CD4-positive, alpha-beta T cell treated with Interleukin-6 at 100 ng/mL for 8 hours (primary cell): Measurements from ENCODE around the gene SMYD2.

Experiments
- DNase-seq: peaks from one replicate; pipeline ENCODE4 v3.0.0-alpha.2; 2020; ENCODE audit warnings: mixed read lengths, low spot score

Gene SMYD2

GRCh38 chr1:214281021-214281719, at the start of gene SMYD2:
SMYD2 (plus strand) TSS chr1:214281159; CDS start chr1:214281255, 96 bp downstream.
- peak; percentile 64 for DNase-seq

- no peak for DNase-seq
Observed at GRCh38 chr1:214233856-214234634, 46.9 kb upstream of the SMYD2 start.

- DNase-seq, result no peak
Observed at GRCh38 chr1:214234635-214235025, 46.3 kb upstream of the SMYD2 start.

- no peak for DNase-seq
Observed at GRCh38 chr1:214236477-214236876, 44.5 kb upstream of the SMYD2 start.

GRCh38 chr1:214241060-214241459, 39.9 kb upstream of the SMYD2 start:
- DNase-seq, result no peak

GRCh38 chr1:214244252-214244651, 36.7 kb upstream of the SMYD2 start:
- DNase-seq, result no peak

- DNase-seq, result no peak
Observed at GRCh38 chr1:214244841-214245240, 36.1 kb upstream of the SMYD2 start.

GRCh38 chr1:214247501-214248041, 33.4 kb upstream of the SMYD2 start:
- DNase-seq, result no peak

GRCh38 chr1:214248311-214249085, 32.5 kb upstream of the SMYD2 start:
- DNase-seq, result no peak

GRCh38 chr1:214249651-214250050, 31.3 kb upstream of the SMYD2 start:
- no peak for DNase-seq

- no peak for DNase-seq
Observed at GRCh38 chr1:214251354-214251753, 29.6 kb upstream of the SMYD2 start.

GRCh38 chr1:214255509-214255908, 25.4 kb upstream of the SMYD2 start:
- no peak for DNase-seq

GRCh38 chr1:214259353-214259977, 21.5 kb upstream of the SMYD2 start:
- no peak for DNase-seq

- no peak for DNase-seq
Observed at GRCh38 chr1:214260561-214261205, 20.3 kb upstream of the SMYD2 start.

- DNase-seq, result peak; percentile 76
Observed at GRCh38 chr1:214261206-214262123, 19.5 kb upstream of the SMYD2 start.

GRCh38 chr1:214264196-214264595, 16.8 kb upstream of the SMYD2 start:
- no peak for DNase-seq

GRCh38 chr1:214264976-214265375, 16.0 kb upstream of the SMYD2 start:
- DNase-seq, result no peak

- DNase-seq, result no peak
Observed at GRCh38 chr1:214270097-214270650, 10.8 kb upstream of the SMYD2 start.

- DNase-seq, result no peak
Observed at GRCh38 chr1:214271174-214271858, 9.6 kb upstream of the SMYD2 start.
